ENCODE data around the gene RNPEPL1.

RNPEPL1 gene

DNA sequence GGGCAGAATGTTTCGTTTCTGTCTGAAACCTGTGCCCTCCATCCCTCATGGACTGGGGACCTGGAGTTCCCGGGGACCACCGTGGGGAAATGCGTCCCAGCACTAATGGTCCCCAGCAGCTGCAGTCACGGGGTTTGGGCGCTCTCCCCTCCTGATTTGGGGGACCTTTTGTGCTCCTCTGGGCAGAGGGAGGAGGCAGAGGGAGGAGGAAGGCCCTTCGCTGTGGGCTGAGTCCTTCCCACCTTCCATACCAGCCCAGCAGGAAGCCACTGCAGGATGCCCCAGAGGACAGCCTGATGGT, 60.2 kb downstream of the RNPEPL1 start:
- H3K27me3 ChIP-seq (ENCODE audit: insufficient read depth, poor library complexity, severe bottlenecking) = no peaks in the 10 kb centered on the region
- DNase-seq (ENCODE audit: low read depth in 1 of 2, low spot score in 1 of 2) = no peak
- TF ChIP-seq SPI1 (IDR thresholded peaks at IDR 0.05; ENCODE audit: borderline replicate concordance, low read depth) = no peak
- TF ChIP-seq, protein P1, sequence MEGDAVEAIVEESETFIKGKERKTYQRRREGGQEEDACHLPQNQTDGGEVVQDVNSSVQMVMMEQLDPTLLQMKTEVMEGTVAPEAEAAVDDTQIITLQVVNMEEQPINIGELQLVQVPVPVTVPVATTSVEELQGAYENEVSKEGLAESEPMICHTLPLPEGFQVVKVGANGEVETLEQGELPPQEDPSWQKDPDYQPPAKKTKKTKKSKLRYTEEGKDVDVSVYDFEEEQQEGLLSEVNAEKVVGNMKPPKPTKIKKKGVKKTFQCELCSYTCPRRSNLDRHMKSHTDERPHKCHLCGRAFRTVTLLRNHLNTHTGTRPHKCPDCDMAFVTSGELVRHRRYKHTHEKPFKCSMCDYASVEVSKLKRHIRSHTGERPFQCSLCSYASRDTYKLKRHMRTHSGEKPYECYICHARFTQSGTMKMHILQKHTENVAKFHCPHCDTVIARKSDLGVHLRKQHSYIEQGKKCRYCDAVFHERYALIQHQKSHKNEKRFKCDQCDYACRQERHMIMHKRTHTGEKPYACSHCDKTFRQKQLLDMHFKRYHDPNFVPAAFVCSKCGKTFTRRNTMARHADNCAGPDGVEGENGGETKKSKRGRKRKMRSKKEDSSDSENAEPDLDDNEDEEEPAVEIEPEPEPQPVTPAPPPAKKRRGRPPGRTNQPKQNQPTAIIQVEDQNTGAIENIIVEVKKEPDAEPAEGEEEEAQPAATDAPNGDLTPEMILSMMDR (IDR thresholded peaks at IDR 0.05; ENCODE audit: insufficient read depth, low read length) = no peak
- TF ChIP-seq, protein P2, sequence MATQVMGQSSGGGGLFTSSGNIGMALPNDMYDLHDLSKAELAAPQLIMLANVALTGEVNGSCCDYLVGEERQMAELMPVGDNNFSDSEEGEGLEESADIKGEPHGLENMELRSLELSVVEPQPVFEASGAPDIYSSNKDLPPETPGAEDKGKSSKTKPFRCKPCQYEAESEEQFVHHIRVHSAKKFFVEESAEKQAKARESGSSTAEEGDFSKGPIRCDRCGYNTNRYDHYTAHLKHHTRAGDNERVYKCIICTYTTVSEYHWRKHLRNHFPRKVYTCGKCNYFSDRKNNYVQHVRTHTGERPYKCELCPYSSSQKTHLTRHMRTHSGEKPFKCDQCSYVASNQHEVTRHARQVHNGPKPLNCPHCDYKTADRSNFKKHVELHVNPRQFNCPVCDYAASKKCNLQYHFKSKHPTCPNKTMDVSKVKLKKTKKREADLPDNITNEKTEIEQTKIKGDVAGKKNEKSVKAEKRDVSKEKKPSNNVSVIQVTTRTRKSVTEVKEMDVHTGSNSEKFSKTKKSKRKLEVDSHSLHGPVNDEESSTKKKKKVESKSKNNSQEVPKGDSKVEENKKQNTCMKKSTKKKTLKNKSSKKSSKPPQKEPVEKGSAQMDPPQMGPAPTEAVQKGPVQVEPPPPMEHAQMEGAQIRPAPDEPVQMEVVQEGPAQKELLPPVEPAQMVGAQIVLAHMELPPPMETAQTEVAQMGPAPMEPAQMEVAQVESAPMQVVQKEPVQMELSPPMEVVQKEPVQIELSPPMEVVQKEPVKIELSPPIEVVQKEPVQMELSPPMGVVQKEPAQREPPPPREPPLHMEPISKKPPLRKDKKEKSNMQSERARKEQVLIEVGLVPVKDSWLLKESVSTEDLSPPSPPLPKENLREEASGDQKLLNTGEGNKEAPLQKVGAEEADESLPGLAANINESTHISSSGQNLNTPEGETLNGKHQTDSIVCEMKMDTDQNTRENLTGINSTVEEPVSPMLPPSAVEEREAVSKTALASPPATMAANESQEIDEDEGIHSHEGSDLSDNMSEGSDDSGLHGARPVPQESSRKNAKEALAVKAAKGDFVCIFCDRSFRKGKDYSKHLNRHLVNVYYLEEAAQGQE (IDR thresholded peaks at IDR 0.05; ENCODE audit: insufficient replicate concordance, low read depth) = no peak
- H3K4me3 ChIP-seq (replicated peaks; ENCODE audit: insufficient read depth, low read length) = no peak overlapping the region
- H3K27ac ChIP-seq (replicated peaks) = no peak overlapping the region

DNA sequence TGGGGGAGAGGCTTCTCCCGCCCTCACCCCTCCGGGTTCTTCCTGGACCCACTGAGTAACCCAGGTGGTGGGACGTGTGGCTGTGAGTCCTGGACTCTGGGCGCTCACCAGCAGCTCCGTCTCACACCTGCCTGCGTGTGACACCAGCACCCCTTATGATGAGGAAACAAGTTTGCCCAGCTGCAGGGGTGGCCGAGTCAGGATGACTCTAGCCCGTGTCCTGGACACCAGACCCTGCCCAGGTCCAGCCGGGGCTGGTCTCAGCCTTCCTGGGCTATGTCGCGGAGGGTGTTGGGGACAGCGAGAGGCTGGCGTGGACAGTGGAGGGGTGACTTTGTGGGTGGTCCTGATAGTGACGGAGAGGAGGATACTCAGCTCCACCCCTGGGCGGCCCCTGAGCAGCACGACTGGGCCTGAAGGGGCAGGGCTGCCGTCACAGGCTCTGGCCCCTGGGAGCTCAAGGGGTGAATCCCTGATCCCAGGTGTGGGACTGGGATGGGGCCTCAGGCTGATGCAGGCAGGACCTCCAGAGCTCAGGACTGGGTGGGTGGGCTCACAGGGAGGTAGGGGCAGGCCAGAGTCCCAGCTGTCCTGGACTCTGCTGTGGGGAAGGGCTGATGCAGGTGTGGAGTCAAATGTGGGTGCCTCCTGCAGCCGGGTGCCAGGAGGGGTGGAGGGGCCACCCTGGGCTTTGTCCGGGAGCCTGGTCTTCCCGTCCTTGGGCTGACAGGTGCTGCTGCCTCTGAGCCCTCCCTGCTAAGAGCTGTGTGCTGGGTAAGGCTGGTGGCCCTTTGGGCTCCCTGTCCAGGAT, 60.7 kb downstream of the RNPEPL1 start:
- Histone ChIP-seq H3K27me3 (ENCODE audit: insufficient read depth, poor library complexity, severe bottlenecking) (no peaks in the 10 kb centered on the region), H3K27ac (replicated peaks) (no peak overlapping the region), H3K4me3 (replicated peaks; ENCODE audit: insufficient read depth, low read length) (no peak overlapping the region)
- DNase-seq (ENCODE audit: low read depth in 1 of 2, low spot score in 1 of 2) = no peak
- no peak for TF ChIP-seq GABPA (IDR thresholded peaks at IDR 0.05; ENCODE audit: low read depth)
- TF ChIP-seq, protein P1 (IDR thresholded peaks at IDR 0.05; ENCODE audit: insufficient read depth, low read length) = no peak
- TF ChIP-seq POLR2AphosphoS5 (IDR thresholded peaks at IDR 0.05; ENCODE audit: low read depth) = no peak
- no peak for TF ChIP-seq SPI1 (IDR thresholded peaks at IDR 0.05; ENCODE audit: borderline replicate concordance, low read depth)
- TF ChIP-seq, protein P2 (IDR thresholded peaks at IDR 0.05; ENCODE audit: insufficient replicate concordance, low read depth) = no peak

DNA sequence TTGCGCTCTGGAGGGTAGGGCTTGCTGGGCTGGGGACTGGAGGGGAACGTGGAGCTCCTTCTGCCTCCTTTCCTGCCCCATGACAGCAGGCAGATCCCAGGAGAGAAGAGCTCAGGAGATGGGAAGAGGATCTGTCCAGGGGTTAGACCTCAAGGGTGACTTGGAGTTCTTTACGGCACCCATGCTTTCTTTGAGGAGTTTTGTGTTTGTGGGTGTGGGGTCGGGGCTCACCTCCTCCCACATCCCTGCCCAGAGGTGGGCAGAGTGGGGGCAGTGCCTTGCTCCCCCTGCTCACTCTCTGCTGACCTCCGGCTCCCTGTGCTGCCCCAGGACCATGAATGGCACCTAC, 61.3 kb downstream of the RNPEPL1 start:
- Histone ChIP-seq H3K27me3 (ENCODE audit: insufficient read depth, poor library complexity, severe bottlenecking) (no peaks in the 10 kb centered on the region), H3K4me3 (replicated peaks; ENCODE audit: insufficient read depth, low read length) (no peak overlapping the region), H3K27ac (replicated peaks) (no peak overlapping the region)
- TF ChIP-seq SPI1 (IDR thresholded peaks at IDR 0.05; ENCODE audit: borderline replicate concordance, low read depth) = no peak
- TF ChIP-seq, protein P2 (IDR thresholded peaks at IDR 0.05; ENCODE audit: insufficient replicate concordance, low read depth) = no peak
- TF ChIP-seq, protein P1 (IDR thresholded peaks at IDR 0.05; ENCODE audit: insufficient read depth, low read length) = no peak
- no peak for TF ChIP-seq GABPA (IDR thresholded peaks at IDR 0.05; ENCODE audit: low read depth)
- no peak for TF ChIP-seq POLR2AphosphoS5 (IDR thresholded peaks at IDR 0.05; ENCODE audit: low read depth)
- no peak for DNase-seq (ENCODE audit: low read depth in 1 of 2, low spot score in 1 of 2)

Data from HL-60 (cell line).